HTR-8/SVneo (cell line): ENCODE results near the gene ARIH2.
A peak's percentile ranks its signal among the peaks of the same experiment; 100 is the strongest.
"Not testable (repeated sequence)": the region's sequence is repeated elsewhere in the genome, so short reads cannot be mapped to it uniquely, and the experiment has no call there.

Experiments used
- DNase-seq: peaks from one replicate; pipeline ENCODE4 v3.0.0; 2011; ENCODE audit warnings: low spot score, mixed read lengths; ENCODE audit not compliant: insufficient read length
- FAIRE-seq: peaks from 2 replicates; lab custom pipeline; 2011; peaks lifted over from hg19 to GRCh38; lab: Jason Lieb, UNC

The ARIH2 gene

DNA sequence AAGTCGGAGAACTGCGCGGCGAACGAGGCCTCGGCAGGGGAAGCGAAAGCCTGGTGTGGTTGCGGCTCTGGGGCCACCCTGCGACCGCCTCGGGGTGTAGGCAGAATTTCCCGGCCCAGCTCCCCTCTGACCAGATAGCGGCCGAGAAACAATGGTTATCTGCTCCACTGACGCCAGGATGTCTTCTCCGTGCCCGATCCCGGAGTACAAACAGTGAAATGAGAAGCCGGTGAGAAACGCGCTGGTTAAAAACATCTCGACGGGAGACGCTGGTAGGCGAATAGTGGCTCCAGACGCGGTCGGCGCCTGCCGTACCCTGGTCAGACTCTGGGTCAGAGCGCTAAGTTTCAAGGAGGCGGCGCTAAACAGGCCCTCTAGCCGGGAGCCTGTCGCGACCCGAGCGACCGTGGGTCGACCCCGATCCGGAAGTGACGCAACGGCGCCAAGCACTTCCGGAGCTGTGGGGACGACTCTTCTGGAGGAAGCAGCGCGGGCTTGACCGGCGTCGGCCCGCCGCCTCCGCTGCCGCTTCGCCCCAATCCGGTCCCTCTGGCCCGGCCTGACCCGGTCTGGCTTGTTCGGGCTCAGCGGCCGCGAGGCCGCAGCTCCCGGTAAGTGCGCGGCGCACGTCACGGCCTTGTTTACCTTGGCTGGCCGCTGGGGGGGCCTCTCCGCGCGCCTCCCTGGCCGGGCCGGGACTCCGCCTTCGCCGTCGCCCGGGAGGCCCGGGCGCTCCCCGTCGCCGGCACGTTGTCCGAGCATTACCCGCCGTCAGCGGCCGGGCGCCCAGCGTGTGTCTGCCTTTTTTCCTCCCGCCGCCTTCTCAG lies at the start of gene ARIH2:
ARIH2 (plus strand) TSS at position 455 of the 827 bp plus-strand sequence. CDS start 8,717 bp downstream, outside the sequence.
- peak; percentile 98 for DNase-seq
- peak; percentile 90 for FAIRE-seq

DNA sequence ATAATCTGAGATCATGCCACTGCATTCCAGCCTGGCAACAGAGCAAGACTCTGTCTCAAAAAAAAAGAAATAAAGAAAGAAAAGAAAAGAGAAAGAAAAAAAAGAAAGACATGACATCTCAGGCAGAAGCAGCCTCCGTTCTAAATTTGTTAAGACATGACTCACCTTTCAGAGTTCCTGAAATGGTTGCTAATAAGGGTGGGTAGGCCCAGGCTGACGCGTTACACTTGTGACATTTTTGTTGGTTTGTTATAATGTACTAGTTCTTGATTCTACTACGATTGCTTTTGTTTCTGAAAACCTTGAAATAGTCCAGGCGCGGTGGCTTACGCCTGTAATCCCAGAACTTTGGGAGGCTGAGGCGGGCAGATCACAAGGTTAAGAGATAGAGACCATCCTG lies 41.0 kb upstream of the ARIH2 start:
- DNase-seq (no peak), FAIRE-seq (no peak)

DNA sequence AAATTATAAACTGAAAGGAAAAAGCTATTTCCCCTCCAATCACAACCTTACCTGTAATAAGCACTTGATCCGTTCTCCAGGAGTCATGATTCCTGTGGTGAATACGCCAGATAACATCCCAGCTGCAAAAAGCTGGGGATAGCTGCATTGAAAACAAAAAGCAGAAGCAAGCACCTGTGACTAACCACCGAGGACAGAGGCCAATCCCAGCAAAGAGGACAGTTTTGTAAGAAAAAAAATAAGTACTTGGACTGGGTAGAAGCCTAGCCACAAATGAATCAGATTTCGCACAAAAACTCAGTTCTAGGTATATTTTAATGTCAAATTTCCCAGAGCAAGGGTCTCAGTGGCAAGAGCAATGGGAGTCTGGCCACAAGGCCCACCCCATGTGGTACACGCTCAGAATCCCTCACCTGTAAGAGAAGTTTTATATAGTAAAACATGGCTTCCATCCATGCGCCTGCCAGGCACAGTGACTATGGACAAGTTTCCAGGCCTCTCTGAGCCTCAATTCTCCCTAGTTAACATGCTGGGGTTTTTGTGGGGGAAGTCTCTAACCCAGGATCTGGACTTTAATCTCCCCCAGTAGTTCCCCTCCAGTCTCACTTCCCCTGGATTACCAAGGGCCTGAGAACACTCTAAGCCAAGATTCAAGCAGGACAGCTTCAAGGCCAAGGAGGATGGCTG lies 39.2 kb upstream of the ARIH2 start:
- FAIRE-seq, result no peak
- no peak for DNase-seq

DNA sequence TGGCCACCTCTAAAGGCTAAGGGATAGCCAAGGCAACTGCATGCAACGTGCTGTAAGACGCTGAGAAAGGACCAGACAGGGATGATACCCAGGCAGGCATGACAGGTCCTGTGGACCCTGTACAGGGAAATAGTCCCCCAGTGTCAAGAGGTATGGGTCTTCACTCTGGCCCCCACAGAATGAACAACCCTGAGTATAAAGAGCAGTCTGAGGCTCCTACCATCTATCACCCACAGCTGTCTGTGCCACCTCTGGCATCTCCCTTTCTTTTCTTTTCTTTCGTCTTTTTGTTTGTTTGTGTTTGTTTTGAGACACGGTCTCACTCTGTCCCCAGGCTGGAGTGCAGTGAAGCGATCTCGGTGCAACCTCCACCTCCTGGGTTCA lies 38.7 kb upstream of the ARIH2 start:
- DNase-seq (no peak), FAIRE-seq (no peak)

DNA sequence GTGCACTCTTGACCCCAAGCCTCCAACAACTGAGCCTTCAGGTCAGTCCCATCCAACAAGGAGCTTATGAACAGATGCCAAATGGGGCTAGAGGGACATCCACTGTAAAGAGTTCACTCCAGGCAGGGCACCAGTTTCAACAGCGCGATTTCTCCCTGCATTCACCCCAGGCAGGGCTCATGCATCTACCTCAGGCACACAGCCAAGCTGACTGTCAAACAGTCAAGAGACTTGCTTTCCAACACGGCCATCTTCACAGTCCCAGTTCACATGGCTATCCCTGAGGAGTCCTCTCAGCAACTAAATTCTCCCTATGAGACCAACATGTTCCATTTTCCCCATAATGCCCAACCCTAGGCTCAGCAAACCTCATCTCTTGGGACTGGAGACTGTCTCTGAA lies 37.6 kb upstream of the ARIH2 start:
- FAIRE-seq (no peak), DNase-seq (no peak)

DNA sequence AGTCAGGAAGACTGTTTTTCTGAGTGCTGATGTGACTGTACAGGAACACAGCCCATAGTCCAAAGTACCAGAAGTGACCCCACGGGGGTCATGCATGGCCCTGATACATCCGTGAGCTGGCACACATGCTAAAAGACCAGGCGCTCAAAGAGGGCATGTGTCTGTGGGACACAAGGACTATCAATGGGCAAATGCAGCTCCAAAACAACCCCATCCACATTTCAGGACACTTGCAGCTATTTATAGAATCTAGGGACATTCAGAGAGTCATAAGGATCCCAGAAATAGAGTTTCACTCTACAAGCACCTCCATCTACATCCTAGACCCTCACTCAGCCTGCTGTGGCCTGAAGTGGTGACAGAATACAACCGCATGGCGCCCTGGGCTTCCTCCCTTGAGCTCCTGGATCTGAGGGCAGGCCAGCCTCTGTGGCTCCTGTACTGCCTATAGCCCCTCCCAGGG lies 37.0 kb upstream of the ARIH2 start:
- FAIRE-seq, result no peak

DNA sequence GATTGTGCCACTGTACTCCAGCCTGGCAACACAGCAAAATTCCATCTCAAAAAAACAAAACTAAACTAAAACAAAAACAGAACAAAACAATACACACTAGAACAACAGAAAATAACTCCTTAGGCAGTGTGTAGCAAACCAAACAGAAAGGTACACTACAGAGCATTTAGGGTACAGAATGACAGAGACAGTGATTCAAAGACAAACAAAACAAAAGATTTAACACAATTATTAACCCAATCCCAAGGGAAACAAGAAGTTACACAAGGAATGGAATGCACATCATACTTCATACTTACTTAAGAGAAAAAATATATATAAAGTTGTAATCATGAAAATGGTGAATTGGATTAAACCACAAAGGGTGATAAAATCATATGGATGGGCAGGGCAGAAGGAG lies 32.9 kb upstream of the ARIH2 start:
- DNase-seq, result no peak
- no peak for FAIRE-seq

More for the DNA sequence above, 37.0 kb upstream of the ARIH2 start:
- no peak for DNase-seq

DNA sequence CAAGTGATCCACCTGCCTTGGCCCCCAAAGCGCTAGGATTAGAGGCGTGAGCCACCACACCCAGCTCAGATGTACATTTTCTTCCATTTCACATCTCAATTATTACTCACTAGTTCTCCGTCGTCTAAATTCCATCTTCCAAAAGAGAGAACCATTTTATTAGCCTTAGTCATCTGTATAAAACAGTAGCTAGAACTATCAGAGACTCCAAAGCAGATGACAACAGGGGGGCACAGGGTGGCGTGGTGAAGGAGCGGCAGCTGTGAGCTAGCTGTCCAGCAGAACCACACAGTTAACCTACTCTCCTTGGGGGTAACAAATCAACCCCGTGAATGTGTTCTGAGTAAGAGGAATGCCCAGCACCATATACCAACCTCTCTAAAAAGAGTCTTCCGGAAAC lies 27.0 kb upstream of the ARIH2 start:
- DNase-seq (no peak), FAIRE-seq (no peak)

DNA sequence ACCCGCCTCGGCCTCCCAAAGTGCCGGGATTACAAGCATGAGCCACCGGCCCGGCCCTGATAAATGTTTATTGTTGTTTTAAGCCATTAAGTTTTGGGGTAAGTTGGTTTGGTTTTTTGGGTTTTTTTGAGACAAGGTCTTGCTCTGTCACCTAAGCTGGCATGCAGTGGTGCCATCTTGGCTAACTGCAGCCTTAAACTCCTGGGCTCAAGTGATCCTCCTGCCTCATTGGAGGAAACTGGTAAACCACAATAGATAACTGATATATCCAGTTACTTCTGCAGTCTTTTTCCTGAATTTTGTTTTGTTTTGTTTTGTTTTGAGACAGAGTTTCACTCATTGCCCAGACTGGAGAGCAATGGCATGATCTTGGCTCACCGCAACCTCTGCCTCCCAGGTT lies 24.1 kb upstream of the ARIH2 start:
- FAIRE-seq (no peak), DNase-seq (no peak)

DNA sequence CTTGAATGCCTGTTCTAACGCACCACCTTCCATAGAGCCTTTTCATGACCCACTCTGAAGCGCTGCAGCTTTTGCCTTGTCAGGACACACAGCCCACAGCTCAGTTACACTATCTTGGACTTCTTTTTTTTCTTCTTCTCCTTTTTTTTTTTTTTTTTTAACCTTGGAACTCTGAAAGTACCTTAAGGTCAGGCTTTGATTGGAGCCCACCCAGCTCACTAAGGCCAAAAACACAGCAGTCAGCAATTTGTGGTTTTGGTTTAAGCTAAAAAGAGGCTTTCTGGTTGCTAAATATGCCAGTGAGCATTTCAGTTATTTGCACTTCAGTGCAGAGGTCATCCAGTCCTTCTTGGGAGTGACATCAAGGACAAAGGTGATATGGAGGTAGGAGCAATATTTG lies 21.7 kb upstream of the ARIH2 start:
- no peak for FAIRE-seq
- DNase-seq, result no peak

DNA sequence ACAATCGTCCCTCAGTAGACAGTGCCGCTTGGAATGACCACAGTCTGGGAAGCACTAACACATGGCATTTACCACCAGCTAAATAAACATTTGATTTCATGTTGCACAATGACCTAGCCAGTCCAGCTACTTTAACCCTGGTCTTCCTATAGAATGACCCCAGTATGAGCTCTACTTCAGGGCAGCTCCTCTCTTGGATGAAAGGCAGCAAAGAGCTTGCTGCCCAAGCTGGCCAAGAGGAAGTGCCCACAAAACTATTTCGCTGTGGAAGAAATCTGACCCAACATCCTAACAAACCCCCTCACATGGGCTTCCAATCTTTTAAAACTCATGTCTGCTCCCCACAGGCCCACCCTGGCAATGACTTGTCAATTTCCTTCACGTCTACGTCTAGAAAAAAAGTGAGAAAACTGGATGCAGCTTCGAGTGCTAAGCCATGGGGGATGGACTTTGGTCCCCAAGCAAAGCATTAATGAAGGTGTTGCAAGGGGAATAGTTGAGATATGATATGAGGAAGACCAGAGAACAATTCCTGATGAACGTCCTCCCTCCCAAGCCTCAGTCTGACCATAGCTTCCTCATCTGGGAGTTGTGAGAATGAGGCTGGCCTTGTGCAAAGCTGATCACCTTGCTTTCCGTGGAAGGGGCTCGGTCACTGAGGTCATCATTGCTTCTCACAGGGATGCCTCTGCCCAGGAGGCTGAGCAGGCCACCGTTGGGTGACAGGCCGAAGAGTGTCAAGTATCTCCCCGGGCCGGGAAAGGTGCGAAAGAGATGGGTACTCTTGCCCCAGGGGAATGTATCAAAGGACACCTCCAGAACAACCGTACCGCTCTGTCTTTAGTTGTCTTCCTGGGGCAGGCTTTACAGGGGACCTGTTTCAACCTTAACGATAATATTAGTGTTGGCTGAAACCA lies 20.9 kb upstream of the ARIH2 start:
- no peak for FAIRE-seq
- DNase-seq, result no peak

DNA sequence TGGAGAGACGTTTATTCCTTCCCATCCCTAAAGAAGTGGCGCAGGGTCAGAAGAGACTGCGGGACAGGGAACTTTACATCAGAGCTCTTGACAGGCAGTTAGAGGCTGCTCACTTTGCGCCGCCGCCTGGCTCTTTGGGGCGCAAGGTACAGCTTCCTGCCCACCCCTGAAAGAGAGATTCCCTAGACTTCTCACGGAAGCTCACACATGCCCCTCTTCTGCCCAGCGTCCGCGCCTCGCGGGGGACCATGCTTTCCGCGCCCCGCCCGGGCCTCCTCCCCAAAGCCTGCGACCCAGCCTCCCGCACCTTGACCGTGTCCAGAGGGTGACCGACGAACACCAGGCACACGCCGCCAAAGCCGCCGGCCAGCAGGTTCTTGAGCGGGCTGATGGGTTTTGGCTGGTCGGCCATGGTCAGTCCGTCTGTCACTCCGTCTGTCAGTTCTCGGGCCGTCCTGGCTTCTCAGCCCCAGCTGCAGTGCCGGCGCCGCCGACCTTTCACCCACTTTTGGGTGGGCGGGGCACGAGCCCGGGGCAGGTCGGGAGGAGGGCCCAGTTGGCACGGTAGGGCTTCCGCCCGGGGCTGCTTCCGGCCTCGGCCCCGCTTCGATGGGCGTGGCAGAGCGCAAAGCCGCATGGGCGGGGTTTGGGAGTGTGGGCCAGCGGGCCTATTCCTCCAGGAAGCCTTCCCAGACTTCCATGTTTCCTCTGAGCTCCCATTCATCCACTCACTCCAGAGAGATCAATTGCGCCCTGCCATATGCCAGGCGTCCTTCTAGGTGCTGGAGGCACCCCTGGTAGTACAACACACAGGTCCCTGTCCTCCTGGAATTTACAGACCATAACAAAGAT lies 20.0 kb upstream of the ARIH2 start, which contains the start of gene SLC25A20:
SLC25A20 (minus strand) TSS at position 500 of the 852 bp plus-strand sequence; CDS start at position 412, 88 bp downstream.
- DNase-seq (peak; percentile 94), FAIRE-seq (peak; percentile 95)

DNA sequence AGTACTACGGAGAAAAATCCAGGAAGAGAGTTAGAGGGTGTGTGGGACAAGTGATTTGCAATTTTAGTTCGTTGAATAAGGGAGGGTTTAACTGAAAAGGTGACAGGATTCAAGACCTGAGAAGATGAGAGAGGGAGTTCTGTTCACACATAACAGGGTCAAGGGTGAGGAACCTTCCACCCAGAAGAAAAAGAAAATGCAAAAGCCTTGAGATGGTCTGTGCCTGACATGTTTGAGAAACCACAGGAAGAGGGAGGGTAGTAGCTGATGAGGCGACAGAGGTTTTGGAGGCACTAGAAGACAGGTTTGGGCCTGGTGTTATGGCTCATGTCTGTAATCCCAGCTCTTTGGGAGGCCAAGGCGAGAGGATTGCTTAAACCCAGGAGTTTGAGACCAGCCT lies 19.4 kb upstream of the ARIH2 start:
- no peak for FAIRE-seq
- DNase-seq, result no peak

DNA sequence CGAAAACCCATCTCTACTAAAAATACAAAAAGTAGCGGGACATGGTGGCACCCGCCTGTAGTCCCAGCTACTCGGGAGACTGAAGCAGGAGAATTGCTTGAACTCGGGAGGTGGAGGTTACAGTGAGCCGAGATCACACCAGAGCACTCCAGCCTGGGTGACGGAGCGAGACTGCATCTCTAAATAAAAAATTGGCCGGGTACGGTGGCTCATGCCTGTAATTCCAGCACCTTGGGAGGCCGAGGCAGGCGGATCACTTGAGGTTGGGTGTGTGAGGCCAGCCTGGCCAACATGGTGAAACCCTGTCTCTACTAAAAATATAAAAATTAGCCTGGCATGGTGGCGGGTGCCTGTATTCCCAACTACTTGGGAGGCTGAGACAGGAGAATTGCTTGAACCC lies 11.6 kb upstream of the ARIH2 start:
- DNase-seq, FAIRE-seq: not testable (repeated sequence)

DNA sequence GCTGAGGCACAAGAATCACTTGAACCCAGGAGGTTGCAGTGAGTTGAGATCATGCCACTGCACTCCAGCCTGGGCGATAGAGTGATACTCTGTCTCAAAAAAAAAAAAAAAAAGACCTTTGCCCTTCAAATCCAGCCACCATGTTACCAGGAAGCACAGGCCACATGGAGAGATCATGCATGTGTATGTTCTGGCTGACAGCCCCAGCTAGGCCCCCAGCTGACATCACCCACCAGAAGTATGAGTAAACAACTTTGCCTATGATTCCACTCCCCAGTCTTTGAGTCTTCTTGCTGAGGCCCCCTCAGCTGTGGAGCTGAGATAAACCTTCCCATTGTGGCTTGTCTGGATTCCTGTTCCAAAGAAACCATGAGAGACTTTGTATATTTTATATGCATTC lies 3.3 kb upstream of the ARIH2 start:
- no peak for DNase-seq

DNA sequence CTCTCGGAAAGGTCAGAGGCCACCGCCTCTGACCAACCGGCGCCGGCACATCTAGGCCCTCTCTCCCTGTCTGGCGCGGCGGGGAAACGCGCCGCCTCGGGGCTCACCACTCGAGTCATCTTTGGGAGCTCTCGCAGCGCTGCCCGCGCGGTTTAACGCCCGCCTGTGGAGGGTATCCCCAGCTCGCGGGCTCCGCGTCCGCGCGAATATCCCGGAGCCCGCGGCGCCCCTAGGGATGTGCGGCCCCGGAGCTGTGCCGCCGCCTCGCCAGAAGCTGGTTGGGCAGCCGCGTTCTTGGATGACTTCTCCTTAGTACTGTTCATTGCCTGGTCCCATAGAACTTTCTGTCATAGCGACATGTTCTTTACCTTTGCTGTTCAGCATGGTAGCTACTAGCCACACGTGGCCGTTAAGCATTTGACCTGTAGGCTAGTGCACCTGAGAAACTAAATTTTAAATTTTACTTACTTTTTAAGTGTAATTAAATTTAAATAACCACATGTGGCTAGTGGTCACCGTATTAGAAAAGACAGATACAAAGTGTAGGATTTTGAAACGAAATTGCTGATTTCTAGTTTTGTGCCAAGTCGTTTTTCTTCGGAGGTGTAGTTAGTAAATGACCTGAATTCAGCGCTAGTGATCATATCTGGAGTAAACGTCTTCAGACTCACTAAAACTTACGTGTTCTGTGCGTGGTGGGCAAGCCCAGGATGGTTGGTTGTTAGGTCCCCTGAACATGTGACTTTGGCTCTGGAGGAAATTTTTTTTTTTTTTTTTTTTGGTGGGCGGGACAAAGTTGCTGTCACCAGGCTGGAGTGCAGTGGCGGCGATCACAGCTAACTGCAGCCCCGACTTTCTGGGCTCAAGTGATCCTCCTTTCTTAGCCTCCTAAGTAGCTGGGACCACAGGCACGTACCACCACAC lies 835 bp downstream of the ARIH2 start:
- DNase-seq, result peak; percentile 54

More for the DNA sequence above, 3.3 kb upstream of the ARIH2 start:
- FAIRE-seq, result no peak

DNA sequence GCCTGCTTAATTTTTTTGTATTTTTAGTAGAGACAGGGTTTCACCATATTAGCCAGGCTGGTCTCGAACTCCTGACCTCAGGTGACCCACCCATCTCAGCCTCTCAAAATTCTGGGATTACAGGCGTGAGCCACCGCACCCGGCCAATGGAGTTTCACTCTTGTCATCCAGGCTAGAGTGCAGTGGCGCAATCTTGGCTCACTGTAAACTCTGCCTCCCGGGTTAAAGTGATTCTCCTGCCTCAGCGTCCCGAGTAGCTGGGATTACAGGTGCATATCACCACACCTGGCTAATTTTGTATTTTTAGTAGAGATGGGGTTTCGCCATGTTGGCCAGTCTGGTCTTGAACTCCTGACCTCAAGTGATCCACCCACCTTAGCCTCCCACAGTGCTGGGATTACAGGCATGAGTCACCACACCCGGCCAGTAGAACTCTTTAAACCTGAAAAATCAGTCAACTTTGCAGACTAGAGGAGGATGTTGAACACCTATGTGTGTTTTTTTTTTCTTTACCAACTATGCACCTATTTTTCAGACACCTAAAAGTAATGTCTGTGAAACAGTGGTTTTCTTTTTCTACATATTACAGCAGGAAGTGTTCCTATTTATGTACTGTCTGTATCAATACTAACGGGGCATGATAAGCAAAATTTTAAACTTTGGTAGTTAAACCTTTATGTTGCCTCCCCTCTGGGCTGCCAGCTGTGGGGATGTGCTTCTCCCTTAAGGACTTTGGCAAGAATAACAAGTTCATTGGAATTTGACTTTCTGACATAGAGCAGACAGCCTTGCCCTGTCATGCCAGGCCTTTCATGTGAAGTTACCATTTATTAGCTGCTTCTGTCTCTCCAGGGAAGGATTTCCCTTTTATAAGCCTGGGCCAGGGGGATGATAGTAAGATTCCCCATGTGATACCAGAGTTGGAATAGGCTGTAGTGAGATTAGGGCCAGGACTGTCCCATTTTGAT lies 8.1 kb downstream of the ARIH2 start:
- DNase-seq, result no peak
- FAIRE-seq, result no peak

More for the DNA sequence above, 835 bp downstream of the ARIH2 start:
- peak; percentile 48 for FAIRE-seq
